HG03442 (cell line): Measurements from ENCODE around the gene TYROBP.
"Not testable (repeated sequence)": the region's sequence is repeated elsewhere in the genome, so short reads cannot be mapped to it uniquely, and the experiment has no call there.

Experiments used
- ATAC-seq: cut with Tn5 transposase; IDR thresholded peaks from one replicate; pipeline ENCODE4 v1.9.1; 2021; ENCODE audit warnings: mild to moderate bottlenecking, moderate library complexity; ENCODE audit not compliant: unreplicated experiment

TYROBP gene

GRCh38 chr19:35901854-35902661 lies 6.0 kb downstream of the TYROBP start, which contains the start of gene HCST:
Gene HCST (plus strand): TSS chr19:35902529. CDS start chr19:35902594, 65 bp downstream.
- no peak for ATAC-seq

- no peak for ATAC-seq
Observed at GRCh38 chr19:35901055-35901644, 6.9 kb downstream of the TYROBP start.

- peak; percentile 43 for ATAC-seq
Observed at GRCh38 chr19:35899547-35900214, 8.4 kb downstream of the TYROBP start.

GRCh38 chr19:35898499-35898809 lies 9.6 kb downstream of the TYROBP start:
- ATAC-seq = no peak

GRCh38 chr19:35897706-35898451 lies 10.2 kb downstream of the TYROBP start:
- no peak for ATAC-seq

GRCh38 chr19:35896643-35897040 lies 11.5 kb downstream of the TYROBP start:
- no peak for ATAC-seq

- ATAC-seq = no peak
Observed at GRCh38 chr19:35895911-35896642, 12.0 kb downstream of the TYROBP start.

- ATAC-seq = no peak
Observed at GRCh38 chr19:35894342-35894741, 13.8 kb downstream of the TYROBP start.

GRCh38 chr19:35891819-35892218 lies 16.3 kb downstream of the TYROBP start:
- ATAC-seq = not testable (repeated sequence)

- no peak for ATAC-seq
Observed at GRCh38 chr19:35890113-35890650, 17.9 kb downstream of the TYROBP start.

GRCh38 chr19:35889370-35890112 lies 18.6 kb downstream of the TYROBP start:
- ATAC-seq = no peak

- no peak for ATAC-seq
Observed at GRCh38 chr19:35888398-35888797, 19.7 kb downstream of the TYROBP start.

- no peak for ATAC-seq
Observed at GRCh38 chr19:35887197-35887596, 20.9 kb downstream of the TYROBP start.

GRCh38 chr19:35885904-35886303 lies 22.2 kb downstream of the TYROBP start:
- no peak for ATAC-seq

GRCh38 chr19:35885225-35885738 lies 22.8 kb downstream of the TYROBP start:
- no peak for ATAC-seq

- no peak for ATAC-seq
Observed at GRCh38 chr19:35883882-35884281, 24.2 kb downstream of the TYROBP start.

GRCh38 chr19:35882114-35882832 lies 25.8 kb downstream of the TYROBP start:
- no peak for ATAC-seq

GRCh38 chr19:35879770-35880317 lies 28.3 kb downstream of the TYROBP start:
- ATAC-seq = peak; percentile 42
